Measurements from ENCODE around the gene RYR2. TPM values are rescaled to one million over a fixed set of nuclear protein-coding genes. Genes with fewer than 3 reads are reported as not detected.

The RYR2 gene
- total RNA-seq, 1 experiment from 2014 or later: 0.03 TPM

GRCh38 chr1:237482777-237483176, 440.8 kb downstream of the RYR2 start:
- intact Hi-C loops (cut with micrococcal nuclease; ENCODE audit: unreplicated experiment): no loop called here
- TF ChIP-seq POLR2AphosphoS5 (IDR thresholded peaks at IDR 0.05; ENCODE audit: low read depth, low read length) (no peak), SIN3A (IDR thresholded peaks at IDR 0.05; ENCODE audit: borderline replicate concordance, insufficient read depth, low read depth, low read length) (no peak), REST (IDR thresholded peaks at IDR 0.05; ENCODE audit: insufficient read depth in 1 of 2, low read depth in 2 of 2, low read length in 1 of 2) (no peak), TCF7L2 (IDR thresholded peaks at IDR 0.05; ENCODE audit: low read depth, low read length) (no peak), CTCF (IDR thresholded peaks at IDR 0.05) (no peak)
- Histone ChIP-seq H3K4me1 (ENCODE audit: control insufficient read depth, insufficient read depth, low read length) (no peaks in the 10 kb centered on the region), H3K9me3 (ENCODE audit: control insufficient read depth, insufficient read depth, low read depth, low read length) (no peaks in the 10 kb centered on the region), H3K27me3 (ENCODE audit: control insufficient read depth, insufficient read depth, low read length) (no peaks in the 10 kb centered on the region; the same call in 1 of the 2 replicates), H3K36me3 (ENCODE audit: control insufficient read depth, insufficient read depth, low read length) (no peaks in the 10 kb centered on the region), H3K4me3 (ENCODE audit: low read depth in 2 of 2, low read length in 2 of 2) (no peak overlapping the region), H3K27ac (ENCODE audit: low read length) (no peak overlapping the region)
- POLR2A ChIA-PET: no interaction called here
- no TSS peak for BruUV-seq (replicated peaks)
- DNase-seq (ENCODE audit: low read depth, low spot score): no peak
- no peak for ATAC-seq
- in situ Hi-C loops (cut with HindIII; ENCODE audit: low pct_unique_long_range_greater_than_20kb, low sequenced_read_pairs): no loop called here
- CTCF ChIA-PET: no interaction called here

GRCh38 chr1:237492359-237492758, 450.4 kb downstream of the RYR2 start:
- Histone ChIP-seq H3K27me3 (ENCODE audit: control insufficient read depth, insufficient read depth, low read length) (no peaks in the 10 kb centered on the region), H3K27ac (ENCODE audit: low read length) (no peak overlapping the region), H3K4me3 (ENCODE audit: low read depth in 2 of 2, low read length in 2 of 2) (no peak overlapping the region), H3K4me1 (ENCODE audit: control insufficient read depth, insufficient read depth, low read length) (no peaks in the 10 kb centered on the region), H3K9me3 (ENCODE audit: control insufficient read depth, insufficient read depth, low read depth, low read length) (no peaks in the 10 kb centered on the region), H3K36me3 (ENCODE audit: control insufficient read depth, insufficient read depth, low read length) (no peaks in the 10 kb centered on the region)
- POLR2A ChIA-PET: no interaction called here
- in situ Hi-C loops (cut with HindIII; ENCODE audit: low pct_unique_long_range_greater_than_20kb, low sequenced_read_pairs): no loop called here
- CTCF ChIA-PET: no interaction called here
- ATAC-seq: no peak
- intact Hi-C loops (cut with micrococcal nuclease; ENCODE audit: unreplicated experiment): no loop called here
- no peak for DNase-seq (ENCODE audit: low read depth, low spot score)
- TF ChIP-seq CTCF (IDR thresholded peaks at IDR 0.05) (peak; percentile 27; the same call in 1 of the 2 replicates), SIN3A (IDR thresholded peaks at IDR 0.05; ENCODE audit: borderline replicate concordance, insufficient read depth, low read depth, low read length) (no peak)
- no TSS peak for BruUV-seq (replicated peaks)

- in situ Hi-C loops (cut with HindIII; ENCODE audit: low pct_unique_long_range_greater_than_20kb, low sequenced_read_pairs) (no loop called here), intact Hi-C loops (cut with micrococcal nuclease; ENCODE audit: unreplicated experiment) (no loop called here)
- Histone ChIP-seq H3K27me3 (ENCODE audit: control insufficient read depth, insufficient read depth, low read length) (no peaks in the 10 kb centered on the region), H3K27ac (ENCODE audit: low read length) (no peak overlapping the region), H3K36me3 (ENCODE audit: control insufficient read depth, insufficient read depth, low read length) (no peaks in the 10 kb centered on the region), H3K9me3 (ENCODE audit: control insufficient read depth, insufficient read depth, low read depth, low read length) (no peaks in the 10 kb centered on the region), H3K4me3 (ENCODE audit: low read depth in 2 of 2, low read length in 2 of 2) (no peak overlapping the region), H3K4me1 (ENCODE audit: control insufficient read depth, insufficient read depth, low read length) (no peaks in the 10 kb centered on the region)
- ATAC-seq (no peak), DNase-seq (ENCODE audit: low read depth, low spot score) (no peak)
- no peak for TF ChIP-seq REST (IDR thresholded peaks at IDR 0.05; ENCODE audit: insufficient read depth in 1 of 2, low read depth in 2 of 2, low read length in 1 of 2)
- TF ChIP-seq SIN3A (IDR thresholded peaks at IDR 0.05; ENCODE audit: borderline replicate concordance, insufficient read depth, low read depth, low read length): no peak
- no peak for TF ChIP-seq POLR2AphosphoS5 (IDR thresholded peaks at IDR 0.05; ENCODE audit: low read depth, low read length)
- no peak for TF ChIP-seq CTCF (IDR thresholded peaks at IDR 0.05)
- ChIA-PET CTCF (no interaction called here), POLR2A (no interaction called here)
- no TSS peak for BruUV-seq (replicated peaks)
Measured at GRCh38 chr1:237500566-237500965, 458.6 kb downstream of the RYR2 start.

Data from Panc1 (cell line).